Measurements from ENCODE around the gene SGTA. TPM values are rescaled to one million over a fixed set of nuclear protein-coding genes. Genes with fewer than 3 reads are reported as not detected.

Gene SGTA
- total and polyA plus RNA-seq, 2 of the 13 experiments (the other 11 are each of a cell fraction or from before 2014, with no cell fraction given): 43.9 to 47.4 TPM

DNA sequence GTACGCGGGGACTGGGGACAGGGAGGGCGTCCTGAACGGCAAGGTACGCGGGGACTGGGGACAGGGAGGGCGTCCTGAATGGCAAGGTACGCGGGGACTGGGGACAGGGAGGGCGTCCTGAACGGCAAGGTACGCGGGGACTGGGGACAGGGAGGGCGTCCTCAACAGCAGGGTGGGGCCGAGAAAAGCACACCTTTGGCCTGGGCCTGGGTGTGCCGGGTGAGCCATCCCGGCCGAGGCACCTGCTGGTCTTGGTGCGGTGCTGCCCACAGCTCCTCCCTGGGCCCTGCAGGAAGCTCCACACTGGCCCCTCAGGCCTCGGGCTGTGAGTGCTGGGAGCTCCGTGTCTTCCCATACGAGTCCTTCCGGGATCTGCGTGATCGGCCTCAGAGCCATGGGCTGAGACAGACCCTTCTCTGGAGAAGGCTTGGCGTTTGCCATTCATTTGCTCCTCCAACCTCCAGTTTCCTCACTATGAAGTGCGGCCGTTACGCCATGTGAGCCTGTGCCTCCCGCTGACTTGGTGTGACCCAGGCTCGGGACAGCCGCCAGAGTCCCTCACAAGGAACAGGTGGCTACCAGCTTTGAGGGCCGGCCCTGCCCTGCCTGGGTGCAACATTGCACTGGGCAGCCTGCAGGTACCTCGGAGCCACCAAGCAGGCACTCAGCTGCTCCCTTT lies 28.8 kb upstream of the SGTA start (continued):
- TF ChIP-seq, protein P1, sequence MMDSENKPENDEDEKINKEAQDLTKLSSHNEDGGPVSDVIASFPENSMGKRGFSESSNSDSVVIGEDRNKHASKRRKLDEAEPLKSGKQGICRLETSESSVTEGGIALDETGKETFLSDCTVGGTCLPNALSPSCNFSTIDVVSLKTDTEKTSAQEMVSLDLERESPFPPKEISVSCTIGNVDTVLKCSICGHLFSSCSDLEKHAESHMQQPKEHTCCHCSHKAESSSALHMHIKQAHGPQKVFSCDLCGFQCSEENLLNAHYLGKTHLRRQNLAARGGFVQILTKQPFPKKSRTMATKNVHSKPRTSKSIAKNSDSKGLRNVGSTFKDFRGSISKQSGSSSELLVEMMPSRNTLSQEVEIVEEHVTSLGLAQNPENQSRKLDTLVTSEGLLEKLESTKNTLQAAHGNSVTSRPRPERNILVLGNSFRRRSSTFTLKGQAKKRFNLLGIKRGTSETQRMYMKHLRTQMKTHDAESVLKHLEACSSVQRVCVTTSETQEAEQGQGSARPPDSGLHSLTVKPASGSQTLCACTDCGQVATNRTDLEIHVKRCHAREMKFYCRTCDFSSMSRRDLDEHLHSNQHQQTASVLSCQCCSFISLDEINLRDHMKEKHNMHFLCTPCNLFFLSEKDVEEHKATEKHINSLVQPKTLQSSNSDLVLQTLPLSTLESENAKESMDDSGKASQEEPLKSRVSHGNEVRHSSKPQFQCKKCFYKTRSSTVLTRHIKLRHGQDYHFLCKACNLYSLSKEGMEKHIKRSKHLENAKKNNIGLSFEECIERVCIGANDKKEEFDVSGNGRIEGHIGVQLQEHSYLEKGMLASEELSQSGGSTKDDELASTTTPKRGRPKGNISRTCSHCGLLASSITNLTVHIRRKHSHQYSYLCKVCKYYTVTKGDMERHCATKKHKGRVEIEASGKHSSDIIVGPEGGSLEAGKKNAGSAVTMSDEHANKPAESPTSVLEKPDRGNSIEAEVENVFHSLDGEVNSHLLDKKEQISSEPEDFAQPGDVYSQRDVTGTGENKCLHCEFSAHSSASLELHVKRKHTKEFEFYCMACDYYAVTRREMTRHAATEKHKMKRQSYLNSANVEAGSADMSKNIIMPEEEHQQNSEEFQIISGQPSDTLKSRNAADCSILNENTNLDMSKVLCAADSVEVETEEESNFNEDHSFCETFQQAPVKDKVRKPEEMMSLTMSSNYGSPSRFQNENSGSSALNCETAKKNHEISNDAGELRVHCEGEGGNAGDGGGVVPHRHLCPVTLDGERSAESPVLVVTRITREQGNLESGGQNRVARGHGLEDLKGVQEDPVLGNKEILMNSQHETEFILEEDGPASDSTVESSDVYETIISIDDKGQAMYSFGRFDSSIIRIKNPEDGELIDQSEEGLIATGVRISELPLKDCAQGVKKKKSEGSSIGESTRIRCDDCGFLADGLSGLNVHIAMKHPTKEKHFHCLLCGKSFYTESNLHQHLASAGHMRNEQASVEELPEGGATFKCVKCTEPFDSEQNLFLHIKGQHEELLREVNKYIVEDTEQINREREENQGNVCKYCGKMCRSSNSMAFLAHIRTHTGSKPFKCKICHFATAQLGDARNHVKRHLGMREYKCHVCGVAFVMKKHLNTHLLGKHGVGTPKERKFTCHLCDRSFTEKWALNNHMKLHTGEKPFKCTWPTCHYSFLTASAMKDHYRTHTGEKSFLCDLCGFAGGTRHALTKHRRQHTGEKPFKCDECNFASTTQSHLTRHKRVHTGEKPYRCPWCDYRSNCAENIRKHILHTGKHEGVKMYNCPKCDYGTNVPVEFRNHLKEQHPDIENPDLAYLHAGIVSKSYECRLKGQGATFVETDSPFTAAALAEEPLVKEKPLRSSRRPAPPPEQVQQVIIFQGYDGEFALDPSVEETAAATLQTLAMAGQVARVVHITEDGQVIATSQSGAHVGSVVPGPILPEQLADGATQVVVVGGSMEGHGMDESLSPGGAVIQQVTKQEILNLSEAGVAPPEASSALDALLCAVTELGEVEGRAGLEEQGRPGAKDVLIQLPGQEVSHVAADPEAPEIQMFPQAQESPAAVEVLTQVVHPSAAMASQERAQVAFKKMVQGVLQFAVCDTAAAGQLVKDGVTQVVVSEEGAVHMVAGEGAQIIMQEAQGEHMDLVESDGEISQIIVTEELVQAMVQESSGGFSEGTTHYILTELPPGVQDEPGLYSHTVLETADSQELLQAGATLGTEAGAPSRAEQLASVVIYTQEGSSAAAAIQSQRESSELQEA (CRISPR knock-in tag; IDR thresholded peaks at IDR 0.05; ENCODE audit: not compliant biosample characterization): no peak
- TF ChIP-seq BCL6 (CRISPR knock-in tag; IDR thresholded peaks at IDR 0.05): no peak
- TF ChIP-seq, protein P2, sequence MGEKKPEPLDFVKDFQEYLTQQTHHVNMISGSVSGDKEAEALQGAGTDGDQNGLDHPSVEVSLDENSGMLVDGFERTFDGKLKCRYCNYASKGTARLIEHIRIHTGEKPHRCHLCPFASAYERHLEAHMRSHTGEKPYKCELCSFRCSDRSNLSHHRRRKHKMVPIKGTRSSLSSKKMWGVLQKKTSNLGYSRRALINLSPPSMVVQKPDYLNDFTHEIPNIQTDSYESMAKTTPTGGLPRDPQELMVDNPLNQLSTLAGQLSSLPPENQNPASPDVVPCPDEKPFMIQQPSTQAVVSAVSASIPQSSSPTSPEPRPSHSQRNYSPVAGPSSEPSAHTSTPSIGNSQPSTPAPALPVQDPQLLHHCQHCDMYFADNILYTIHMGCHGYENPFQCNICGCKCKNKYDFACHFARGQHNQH (CRISPR knock-in tag; IDR thresholded peaks at IDR 0.05): no peak
- TF ChIP-seq PCBP1 (IDR thresholded peaks at IDR 0.05; ENCODE audit: borderline replicate concordance, low read depth, low read length): 0 out of 2 replicates have a peak, but pooled peaks have one; percentile 8
- TF ChIP-seq, protein P3, sequence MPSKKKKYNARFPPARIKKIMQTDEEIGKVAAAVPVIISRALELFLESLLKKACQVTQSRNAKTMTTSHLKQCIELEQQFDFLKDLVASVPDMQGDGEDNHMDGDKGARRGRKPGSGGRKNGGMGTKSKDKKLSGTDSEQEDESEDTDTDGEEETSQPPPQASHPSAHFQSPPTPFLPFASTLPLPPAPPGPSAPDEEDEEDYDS (CRISPR knock-in tag; IDR thresholded peaks at IDR 0.05): no peak
- TF ChIP-seq, protein P4, sequence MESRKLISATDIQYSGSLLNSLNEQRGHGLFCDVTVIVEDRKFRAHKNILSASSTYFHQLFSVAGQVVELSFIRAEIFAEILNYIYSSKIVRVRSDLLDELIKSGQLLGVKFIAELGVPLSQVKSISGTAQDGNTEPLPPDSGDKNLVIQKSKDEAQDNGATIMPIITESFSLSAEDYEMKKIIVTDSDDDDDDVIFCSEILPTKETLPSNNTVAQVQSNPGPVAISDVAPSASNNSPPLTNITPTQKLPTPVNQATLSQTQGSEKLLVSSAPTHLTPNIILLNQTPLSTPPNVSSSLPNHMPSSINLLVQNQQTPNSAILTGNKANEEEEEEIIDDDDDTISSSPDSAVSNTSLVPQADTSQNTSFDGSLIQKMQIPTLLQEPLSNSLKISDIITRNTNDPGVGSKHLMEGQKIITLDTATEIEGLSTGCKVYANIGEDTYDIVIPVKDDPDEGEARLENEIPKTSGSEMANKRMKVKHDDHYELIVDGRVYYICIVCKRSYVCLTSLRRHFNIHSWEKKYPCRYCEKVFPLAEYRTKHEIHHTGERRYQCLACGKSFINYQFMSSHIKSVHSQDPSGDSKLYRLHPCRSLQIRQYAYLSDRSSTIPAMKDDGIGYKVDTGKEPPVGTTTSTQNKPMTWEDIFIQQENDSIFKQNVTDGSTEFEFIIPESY (CRISPR knock-in tag; IDR thresholded peaks at IDR 0.05): peak; percentile 21; the same call in 1 of the 2 replicates
- no peak for TF ChIP-seq MIXL1 (CRISPR knock-in tag; IDR thresholded peaks at IDR 0.05)
- TF ChIP-seq ZBTB8A (CRISPR knock-in tag; IDR thresholded peaks at IDR 0.05; ENCODE audit: borderline replicate concordance, low read depth): no peak
- TF ChIP-seq ZNF772 (CRISPR knock-in tag; IDR thresholded peaks at IDR 0.05): no peak
- TF ChIP-seq ZNF329 (CRISPR knock-in tag; IDR thresholded peaks at IDR 0.05; ENCODE audit: low read depth): 0 out of 2 replicates have a peak, but pooled peaks have one; percentile 36
- TF ChIP-seq, protein P5, sequence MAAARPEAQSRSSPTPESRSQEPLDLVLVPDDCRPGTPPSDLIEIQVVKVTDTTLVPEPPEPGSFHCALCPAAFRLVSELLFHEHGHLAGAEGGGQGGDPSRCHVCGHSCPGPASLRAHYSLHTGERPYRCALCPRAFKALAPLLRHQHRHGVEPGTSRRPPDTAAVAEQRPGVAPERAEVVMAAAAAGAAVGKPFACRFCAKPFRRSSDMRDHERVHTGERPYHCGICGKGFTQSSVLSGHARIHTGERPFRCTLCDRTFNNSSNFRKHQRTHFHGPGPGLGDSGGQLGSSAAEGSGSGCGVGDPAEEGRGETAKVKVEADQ (CRISPR knock-in tag; IDR thresholded peaks at IDR 0.05; ENCODE audit: borderline replicate concordance): no peak
- TF ChIP-seq RORA (CRISPR knock-in tag; IDR thresholded peaks at IDR 0.05): no peak
- no peak for TF ChIP-seq ZNF224 (CRISPR knock-in tag; IDR thresholded peaks at IDR 0.05)
- TF ChIP-seq CBFB (CRISPR knock-in tag; IDR thresholded peaks at IDR 0.05): no peak
- no peak for TF ChIP-seq PHF5A (CRISPR knock-in tag; IDR thresholded peaks at IDR 0.05; ENCODE audit: low read depth, unreplicated experiment)

Measured in HepG2 (cell line).